NOMO-1 treated with dmso at 0.1 percent for 144 hours (cell line): ENCODE results near the gene PPP1R14C.
"Not testable (repeated sequence)": the region's sequence is repeated elsewhere in the genome, so short reads cannot be mapped to it uniquely, and the experiment has no call there.

Experiments used
- DNase-seq: peaks from one replicate; lab custom pipeline; 2025; ENCODE audit not compliant: unreplicated experiment; lab: John Stamatoyannopoulos, UW

PPP1R14C gene

GRCh38 chr6:150212778-150213177 lies 69.9 kb downstream of the PPP1R14C start:
- DNase-seq: peak; percentile 19

GRCh38 chr6:150213301-150213700 lies 70.5 kb downstream of the PPP1R14C start:
- DNase-seq: no peak

- no peak for DNase-seq
Observed at GRCh38 chr6:150214310-150214709, 71.5 kb downstream of the PPP1R14C start.

GRCh38 chr6:150220634-150221551 lies 78.0 kb downstream of the PPP1R14C start:
- DNase-seq: no peak

GRCh38 chr6:150224820-150225219 lies 82.0 kb downstream of the PPP1R14C start:
- no peak for DNase-seq

- DNase-seq: no peak
Observed at GRCh38 chr6:150227281-150227680, 84.4 kb downstream of the PPP1R14C start.

- no peak for DNase-seq
Observed at GRCh38 chr6:150228072-150228733, 85.4 kb downstream of the PPP1R14C start.

GRCh38 chr6:150229436-150230163 lies 86.8 kb downstream of the PPP1R14C start:
- no peak for DNase-seq

- no peak for DNase-seq
Observed at GRCh38 chr6:150230164-150230561, 87.3 kb downstream of the PPP1R14C start.

- no peak for DNase-seq
Observed at GRCh38 chr6:150230832-150231524, 88.1 kb downstream of the PPP1R14C start.

- DNase-seq: no peak
Observed at GRCh38 chr6:150231525-150231850, 88.6 kb downstream of the PPP1R14C start.

GRCh38 chr6:150233843-150234269 lies 91.0 kb downstream of the PPP1R14C start:
- no peak for DNase-seq

- no peak for DNase-seq
Observed at GRCh38 chr6:150235218-150235617, 92.4 kb downstream of the PPP1R14C start.

GRCh38 chr6:150236114-150236513 lies 93.3 kb downstream of the PPP1R14C start:
- DNase-seq: no peak

GRCh38 chr6:150236544-150236943 lies 93.7 kb downstream of the PPP1R14C start:
- DNase-seq: no peak

GRCh38 chr6:150237626-150238025 lies 94.8 kb downstream of the PPP1R14C start:
- no peak for DNase-seq

GRCh38 chr6:150238336-150238741 lies 95.5 kb downstream of the PPP1R14C start:
- no peak for DNase-seq

GRCh38 chr6:150238846-150239407 lies 96.1 kb downstream of the PPP1R14C start:
- peak; percentile 67 for DNase-seq

- DNase-seq: not testable (repeated sequence)
Observed at GRCh38 chr6:150241756-150242155, 98.9 kb downstream of the PPP1R14C start.

GRCh38 chr6:150243620-150244314 lies 100.9 kb downstream of the PPP1R14C start:
- DNase-seq: no peak
